K562 (cell line): ENCODE results near the gene ANKH. TPM values are rescaled to one million over a fixed set of nuclear protein-coding genes. Genes with fewer than 3 reads are reported as not detected.
A peak's percentile ranks its signal among the peaks of the same experiment; 100 is the strongest.

ENCODE experiments used
- FOXJ3 ChIP-seq: sonication (generic); formaldehyde crosslinking; IDR thresholded peaks from 2 replicates; pipeline ENCODE4 v1.4.0; 2020; ENCODE audit warnings: mild to moderate bottlenecking, missing genetic modification reagents
- RAD51 ChIP-seq: fragments of 450-650 bp; IDR thresholded peaks from 2 replicates; pipeline ENCODE4 v1.7.1; 2016; ENCODE audit warnings: low read depth, mild to moderate bottlenecking, borderline replicate concordance
- ZNF146 ChIP-seq: IDR thresholded peaks from one replicate; pipeline ENCODE4 v1.6.1; 2018; ENCODE audit warnings: missing compliant biosample characterization; ENCODE audit not compliant: unreplicated experiment
- ZNF232 ChIP-seq: sonication (generic); formaldehyde crosslinking; IDR thresholded peaks from 2 replicates; pipeline ENCODE4 v1.8.0; 2022; ENCODE audit warnings: mild to moderate bottlenecking, missing genetic modification reagents
- polyA plus RNA-seq, 8 experiments: library from polyadenylated mRNA; depleted of rRNA in 4 of 8; stranded (reverse) in 5 of 8; unstranded in 3 of 8; fragments of >200 nt; fragmentation: Nextera tagmentation in 2 of 8; fragmentation: Illumina TruSeq in 1 of 8; extraction: Ambion mirVana in 2 of 8; extraction: Trizol in 1 of 8; gene quantifications; 2 replicates each; pipeline versions ENCODE4 v1.2.1 to v1.2.3, GENCODE V29; 2011 to 2014; ENCODE audit warnings: inconsistent platforms in 1 of 8, missing spikeins in 1 of 8
- total RNA-seq, 7 experiments: library from RNA; depleted of rRNA in 6 of 7; stranded (reverse); fragments of >200 nt in 6 of 7; fragmentation: Illumina TruSeq in 2 of 7; extraction: Trizol in 2 of 7; gene quantifications; 2 replicates each; pipeline versions ENCODE4 v1.2.1 to v1.2.3, GENCODE V29; 2011 to 2021; ENCODE audit warnings: low replicate concordance in 1 of 7
- TF ChIP-seq, protein P1 (sequence below): fragments of 450-650 bp; IDR thresholded peaks from 2 replicates; pipeline ENCODE4 v1.6.1; 2018; ENCODE audit warnings: mild to moderate bottlenecking, low read depth; ENCODE audit not compliant: partially characterized antibody
- TF ChIP-seq, protein P2 (sequence below), 2 experiments: fragments of 450-650 bp; IDR thresholded peaks; 2 replicates each; pipeline ENCODE4 v1.6.1; 2016; ENCODE audit warnings: mild to moderate bottlenecking in 2 of 2, borderline replicate concordance in 1 of 2, low read depth in 1 of 2, moderate library complexity in 1 of 2
- TF ChIP-seq, protein P3 (sequence below): IDR thresholded peaks from 2 replicates; pipeline ENCODE4 v1.6.1; 2016; ENCODE audit warnings: missing genetic modification characterization, missing compliant biosample characterization
- TF ChIP-seq, protein P4 (sequence below): sonication (generic); formaldehyde crosslinking; IDR thresholded peaks from 2 replicates; pipeline ENCODE4 v1.5.0; 2020; ENCODE audit warnings: missing genetic modification reagents

ANKH gene
- total and polyA plus RNA-seq, 9 of the 15 experiments (the other 6 are each of a cell fraction or from before 2014, with no cell fraction given) = 0.79 to 12.2 (median 4.5) TPM

DNA sequence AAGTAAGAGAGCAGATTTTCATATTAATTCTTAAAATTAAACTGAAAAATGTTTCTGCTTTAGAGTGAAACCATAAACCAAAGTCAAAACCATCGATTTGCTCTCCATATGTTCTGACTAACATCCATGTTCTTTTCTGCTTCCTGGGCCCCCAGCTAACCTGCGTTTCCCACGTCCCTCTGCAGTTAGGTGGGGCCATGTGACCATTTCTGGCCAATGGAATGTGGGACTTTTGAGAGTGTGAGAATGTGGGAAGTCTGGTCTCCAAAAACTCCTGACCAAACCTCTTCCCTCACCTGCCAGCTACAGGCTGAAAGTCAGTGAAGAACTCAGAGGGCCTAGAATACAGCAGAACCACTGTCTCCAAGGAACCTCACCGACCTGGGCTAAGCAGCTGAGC is 44.9 kb downstream of the ANKH start (continued):
- TF ChIP-seq, protein P1, sequence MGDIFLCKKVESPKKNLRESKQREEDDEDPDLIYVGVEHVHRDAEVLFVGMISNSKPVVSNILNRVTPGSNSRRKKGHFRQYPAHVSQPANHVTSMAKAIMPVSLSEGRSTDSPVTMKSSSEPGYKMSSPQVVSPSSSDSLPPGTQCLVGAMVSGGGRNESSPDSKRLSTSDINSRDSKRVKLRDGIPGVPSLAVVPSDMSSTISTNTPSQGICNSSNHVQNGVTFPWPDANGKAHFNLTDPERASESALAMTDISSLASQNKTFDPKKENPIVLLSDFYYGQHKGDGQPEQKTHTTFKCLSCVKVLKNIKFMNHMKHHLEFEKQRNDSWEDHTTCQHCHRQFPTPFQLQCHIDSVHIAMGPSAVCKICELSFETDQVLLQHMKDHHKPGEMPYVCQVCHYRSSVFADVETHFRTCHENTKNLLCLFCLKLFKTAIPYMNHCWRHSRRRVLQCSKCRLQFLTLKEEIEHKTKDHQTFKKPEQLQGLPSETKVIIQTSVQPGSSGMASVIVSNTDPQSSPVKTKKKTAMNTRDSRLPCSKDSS = no peak
- TF ChIP-seq ZNF232 (CRISPR knock-in tag) (no peak), ZNF146 (no peak), FOXJ3 (CRISPR knock-in tag) (no peak), RAD51 (peak; percentile 42; the same call in 1 of the 2 replicates)
- TF ChIP-seq, protein P2, sequence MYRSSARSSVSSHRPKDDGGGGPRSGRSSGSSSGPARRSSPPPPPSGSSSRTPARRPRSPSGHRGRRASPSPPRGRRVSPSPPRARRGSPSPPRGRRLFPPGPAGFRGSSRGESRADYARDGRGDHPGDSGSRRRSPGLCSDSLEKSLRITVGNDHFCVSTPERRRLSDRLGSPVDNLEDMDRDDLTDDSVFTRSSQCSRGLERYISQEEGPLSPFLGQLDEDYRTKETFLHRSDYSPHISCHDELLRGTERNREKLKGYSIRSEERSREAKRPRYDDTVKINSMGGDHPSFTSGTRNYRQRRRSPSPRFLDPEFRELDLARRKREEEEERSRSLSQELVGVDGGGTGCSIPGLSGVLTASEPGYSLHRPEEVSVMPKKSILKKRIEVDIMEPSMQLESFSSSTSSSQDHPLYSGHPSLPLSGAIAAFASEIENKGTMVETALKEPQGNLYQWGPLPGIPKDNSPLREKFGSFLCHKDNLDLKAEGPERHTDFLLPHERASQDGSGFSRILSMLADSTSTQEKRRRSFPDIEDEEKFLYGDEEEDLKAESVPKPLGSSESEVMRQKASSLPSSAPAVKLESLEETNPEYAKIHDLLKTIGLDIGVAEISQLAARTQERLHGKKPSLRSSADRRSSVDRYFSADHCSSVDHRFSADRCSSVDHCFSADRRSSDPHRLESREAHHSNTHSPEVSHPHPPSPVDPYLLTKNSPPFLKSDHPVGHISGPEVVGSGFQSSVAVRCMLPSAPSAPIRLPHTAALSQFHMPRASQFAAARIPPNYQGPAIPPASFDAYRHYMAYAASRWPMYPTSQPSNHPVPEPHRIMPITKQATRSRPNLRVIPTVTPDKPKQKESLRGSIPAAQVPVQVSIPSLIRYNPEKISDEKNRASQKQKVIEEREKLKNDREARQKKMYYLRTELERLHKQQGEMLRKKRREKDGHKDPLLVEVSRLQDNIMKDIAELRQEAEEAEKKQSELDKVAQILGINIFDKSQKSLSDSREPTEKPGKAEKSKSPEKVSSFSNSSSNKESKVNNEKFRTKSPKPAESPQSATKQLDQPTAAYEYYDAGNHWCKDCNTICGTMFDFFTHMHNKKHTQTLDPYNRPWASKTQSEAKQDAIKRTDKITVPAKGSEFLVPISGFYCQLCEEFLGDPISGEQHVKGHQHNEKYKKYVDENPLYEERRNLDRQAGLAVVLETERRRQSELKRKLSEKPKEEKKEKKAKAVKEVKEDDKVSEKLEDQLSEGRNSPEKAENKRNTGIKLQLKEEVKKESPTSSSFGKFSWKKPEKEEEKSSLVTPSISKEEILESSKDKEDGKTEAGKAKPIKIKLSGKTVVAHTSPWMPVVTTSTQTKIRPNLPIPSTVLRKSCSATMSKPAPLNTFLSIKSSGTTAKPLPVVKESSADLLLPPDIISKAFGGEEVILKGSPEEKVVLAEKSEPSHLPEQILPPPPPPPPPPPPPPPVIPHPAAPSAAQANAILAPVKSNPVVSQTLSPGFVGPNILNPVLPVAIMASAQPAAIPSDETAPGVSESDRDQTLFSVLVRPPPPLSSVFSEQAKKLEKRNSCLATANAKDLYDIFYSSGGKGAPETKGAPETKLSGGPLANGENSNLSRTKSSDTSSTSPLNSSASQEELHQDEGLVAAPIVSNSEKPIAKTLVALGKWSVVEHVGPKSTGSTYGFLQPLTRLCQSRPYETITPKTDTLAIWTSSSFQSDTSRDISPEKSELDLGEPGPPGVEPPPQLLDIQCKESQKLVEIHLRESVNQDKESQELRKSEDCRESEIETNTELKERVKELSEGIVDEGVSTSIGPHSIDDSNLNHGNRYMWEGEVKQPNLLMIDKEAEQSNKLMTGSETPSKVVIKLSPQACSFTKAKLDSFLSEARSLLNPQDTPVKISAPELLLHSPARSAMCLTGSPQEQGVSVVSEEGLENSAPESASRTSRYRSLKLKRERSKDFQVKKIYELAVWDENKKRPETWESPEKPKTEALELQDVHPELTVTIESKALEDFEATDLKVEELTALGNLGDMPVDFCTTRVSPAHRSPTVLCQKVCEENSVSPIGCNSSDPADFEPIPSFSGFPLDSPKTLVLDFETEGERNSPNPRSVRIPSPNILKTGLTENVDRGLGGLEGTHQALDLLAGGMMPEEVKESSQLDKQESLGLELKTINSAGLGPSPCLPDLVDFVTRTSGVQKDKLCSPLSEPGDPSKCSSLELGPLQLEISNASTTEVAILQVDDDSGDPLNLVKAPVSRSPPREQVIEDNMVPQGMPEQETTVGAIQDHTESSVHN (IDR thresholded peaks at IDR 0.05; ENCODE audit: borderline replicate concordance in 1 of 2, low read depth in 1 of 2) = no peak
- TF ChIP-seq, protein P3, sequence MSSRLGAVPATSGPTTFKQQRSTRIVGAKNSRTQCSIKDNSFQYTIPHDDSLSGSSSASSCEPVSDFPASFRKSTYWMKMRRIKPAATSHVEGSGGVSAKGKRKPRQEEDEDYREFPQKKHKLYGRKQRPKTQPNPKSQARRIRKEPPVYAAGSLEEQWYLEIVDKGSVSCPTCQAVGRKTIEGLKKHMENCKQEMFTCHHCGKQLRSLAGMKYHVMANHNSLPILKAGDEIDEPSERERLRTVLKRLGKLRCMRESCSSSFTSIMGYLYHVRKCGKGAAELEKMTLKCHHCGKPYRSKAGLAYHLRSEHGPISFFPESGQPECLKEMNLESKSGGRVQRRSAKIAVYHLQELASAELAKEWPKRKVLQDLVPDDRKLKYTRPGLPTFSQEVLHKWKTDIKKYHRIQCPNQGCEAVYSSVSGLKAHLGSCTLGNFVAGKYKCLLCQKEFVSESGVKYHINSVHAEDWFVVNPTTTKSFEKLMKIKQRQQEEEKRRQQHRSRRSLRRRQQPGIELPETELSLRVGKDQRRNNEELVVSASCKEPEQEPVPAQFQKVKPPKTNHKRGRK = no peak
- TF ChIP-seq, protein P4, sequence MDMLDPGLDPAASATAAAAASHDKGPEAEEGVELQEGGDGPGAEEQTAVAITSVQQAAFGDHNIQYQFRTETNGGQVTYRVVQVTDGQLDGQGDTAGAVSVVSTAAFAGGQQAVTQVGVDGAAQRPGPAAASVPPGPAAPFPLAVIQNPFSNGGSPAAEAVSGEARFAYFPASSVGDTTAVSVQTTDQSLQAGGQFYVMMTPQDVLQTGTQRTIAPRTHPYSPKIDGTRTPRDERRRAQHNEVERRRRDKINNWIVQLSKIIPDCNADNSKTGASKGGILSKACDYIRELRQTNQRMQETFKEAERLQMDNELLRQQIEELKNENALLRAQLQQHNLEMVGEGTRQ (CRISPR knock-in tag) = peak; percentile 86
